ENCODE data around the gene FARP1. TPM values are rescaled to one million over a fixed set of nuclear protein-coding genes. Genes with fewer than 3 reads are reported as not detected.
A peak's percentile ranks its signal among the peaks of the same experiment; 100 is the strongest.

The FARP1 gene
- total and polyA plus RNA-seq, 2 of the 13 experiments (the other 11 are each of a cell fraction or from before 2014, with no cell fraction given) = 70.6 to 126 TPM

DNA sequence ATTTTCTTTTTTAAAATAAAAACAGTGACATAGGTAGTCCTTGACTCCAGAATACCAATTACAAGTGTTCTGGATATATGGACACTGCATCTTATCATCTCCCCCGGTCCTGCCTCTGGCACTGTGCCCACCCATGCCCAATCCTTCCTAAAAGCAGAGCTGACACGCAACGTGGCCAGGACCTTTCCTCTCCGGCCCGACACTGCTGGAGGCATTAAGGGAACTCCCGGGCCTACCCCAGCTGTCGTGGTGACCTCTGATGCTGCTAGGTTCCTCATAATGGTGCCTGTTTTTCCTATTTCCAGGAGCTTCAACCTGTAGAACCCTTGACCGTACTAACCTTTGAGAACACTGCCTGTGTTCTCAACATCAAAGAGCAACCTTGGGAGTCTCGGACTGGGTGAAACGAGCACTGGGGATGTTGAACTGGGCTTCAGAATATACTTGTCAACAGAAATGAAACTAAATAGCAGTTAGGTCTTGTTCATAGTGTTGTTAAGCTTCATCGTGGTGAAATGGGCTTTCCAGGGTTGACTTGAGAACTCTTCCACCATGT, 48.1 kb downstream of the FARP1 start:
- Histone ChIP-seq H3K36me3 (replicated peaks in 1 of 2; ENCODE audit: control insufficient read depth in 1 of 2, insufficient read depth in 2 of 2, low read length in 2 of 2) (peaks cover 2 to 8% of the 10 kb centered on the region in 2 experiments; a peak in 3 of 5 replicates), H3K9ac (ENCODE audit: insufficient read depth, low read depth, low read length) (no peak overlapping the region), H3K27me3 (ENCODE audit: control insufficient read depth in 1 of 2, insufficient read depth in 2 of 2, low read length in 2 of 2) (no peaks in the 10 kb centered on the region), H4K20me1 (ENCODE audit: insufficient read depth, low read length) (peaks cover 87% of the 10 kb centered on the region), H3K4me1 (ENCODE audit: insufficient read depth, low read length) (peaks cover 76% of the 10 kb centered on the region), H3K4me3 (replicated peaks in 1 of 3; ENCODE audit: insufficient read depth in 1 of 3, low read depth in 2 of 3, low read length in 3 of 3) (peak overlapping the region in 1 of 3 experiments; percentile 41; a peak in 1 of 6 replicates), H2AFZ (ENCODE audit: low read length) (no peak overlapping the region), H3K4me2 (ENCODE audit: low read depth, low read length) (peak overlapping the region; percentile 56), H3K79me2 (ENCODE audit: insufficient read depth, low read length) (peaks cover 95% of the 10 kb centered on the region), H3K9me3 (ENCODE audit: low read length) (no peaks in the 10 kb centered on the region), H3K27ac (ENCODE audit: extremely low read length, insufficient read depth, low read length) (peak overlapping the region; percentile 64)
- in situ Hi-C loops (cut with HindIII; ENCODE audit: extremely low pct_ligation_motif_present, low pct_unique_long_range_greater_than_20kb) (no loop called here), intact Hi-C loops (cut with micrococcal nuclease; ENCODE audit: unreplicated experiment) (no loop called here)
- POLR2A ChIA-PET = interaction anchor here (1.3 kb wide), 1 partner anchor 75 kb away, joined by 6 read pairs; no protein-coding TSS in a partner anchor
- no TSS peak for BruUV-seq (replicated peaks)
- 48% methylated on average over 11 of the region's 11 CpGs for WGBS (ENCODE audit: low lambda C conversion rate)
- peak; percentile 45 for DNase-seq (ENCODE audit: low spot score)
- ATAC-seq = peak; percentile 75
- CTCF ChIA-PET (ENCODE audit: low intra/inter-chr PET ratio, low total read pairs) = no interaction called here
- FAIRE-seq = no peak
- TF ChIP-seq MLLT10 (CRISPR knock-in tag; IDR thresholded peaks at IDR 0.05) (no peak), REPIN1 (CRISPR knock-in tag; IDR thresholded peaks at IDR 0.05; ENCODE audit: borderline replicate concordance, low read depth) (no peak), DR1 (CRISPR knock-in tag; IDR thresholded peaks at IDR 0.05) (no peak), SRY (CRISPR knock-in tag; IDR thresholded peaks at IDR 0.05) (0 out of 2 replicates have a peak, but pooled peaks have one; percentile 48), ZNF331 (CRISPR knock-in tag; IDR thresholded peaks at IDR 0.05) (no peak), RXRA (CRISPR knock-in tag; IDR thresholded peaks at IDR 0.05) (0 out of 2 replicates have a peak, but pooled peaks have one; percentile 10), CEBPG (CRISPR knock-in tag; IDR thresholded peaks at IDR 0.05) (no peak), ZIK1 (CRISPR knock-in tag; IDR thresholded peaks at IDR 0.05; ENCODE audit: borderline replicate concordance, low read depth) (no peak), CCDC6 (CRISPR knock-in tag; IDR thresholded peaks at IDR 0.05) (no peak), MED1 (CRISPR knock-in tag; IDR thresholded peaks at IDR 0.05) (peak; percentile 64), SALL1 (CRISPR knock-in tag; IDR thresholded peaks at IDR 0.05) (peak; percentile 64), FOXO1 (CRISPR knock-in tag; IDR thresholded peaks at IDR 0.05) (peak; percentile 50; the same call in 1 of the 2 replicates), TCF7 (IDR thresholded peaks at IDR 0.05; ENCODE audit: low read depth) (peak; percentile 55), ZNF577 (CRISPR knock-in tag; IDR thresholded peaks at IDR 0.05; ENCODE audit: borderline replicate concordance, low read depth) (no peak)
- TF ChIP-seq, protein P1, sequence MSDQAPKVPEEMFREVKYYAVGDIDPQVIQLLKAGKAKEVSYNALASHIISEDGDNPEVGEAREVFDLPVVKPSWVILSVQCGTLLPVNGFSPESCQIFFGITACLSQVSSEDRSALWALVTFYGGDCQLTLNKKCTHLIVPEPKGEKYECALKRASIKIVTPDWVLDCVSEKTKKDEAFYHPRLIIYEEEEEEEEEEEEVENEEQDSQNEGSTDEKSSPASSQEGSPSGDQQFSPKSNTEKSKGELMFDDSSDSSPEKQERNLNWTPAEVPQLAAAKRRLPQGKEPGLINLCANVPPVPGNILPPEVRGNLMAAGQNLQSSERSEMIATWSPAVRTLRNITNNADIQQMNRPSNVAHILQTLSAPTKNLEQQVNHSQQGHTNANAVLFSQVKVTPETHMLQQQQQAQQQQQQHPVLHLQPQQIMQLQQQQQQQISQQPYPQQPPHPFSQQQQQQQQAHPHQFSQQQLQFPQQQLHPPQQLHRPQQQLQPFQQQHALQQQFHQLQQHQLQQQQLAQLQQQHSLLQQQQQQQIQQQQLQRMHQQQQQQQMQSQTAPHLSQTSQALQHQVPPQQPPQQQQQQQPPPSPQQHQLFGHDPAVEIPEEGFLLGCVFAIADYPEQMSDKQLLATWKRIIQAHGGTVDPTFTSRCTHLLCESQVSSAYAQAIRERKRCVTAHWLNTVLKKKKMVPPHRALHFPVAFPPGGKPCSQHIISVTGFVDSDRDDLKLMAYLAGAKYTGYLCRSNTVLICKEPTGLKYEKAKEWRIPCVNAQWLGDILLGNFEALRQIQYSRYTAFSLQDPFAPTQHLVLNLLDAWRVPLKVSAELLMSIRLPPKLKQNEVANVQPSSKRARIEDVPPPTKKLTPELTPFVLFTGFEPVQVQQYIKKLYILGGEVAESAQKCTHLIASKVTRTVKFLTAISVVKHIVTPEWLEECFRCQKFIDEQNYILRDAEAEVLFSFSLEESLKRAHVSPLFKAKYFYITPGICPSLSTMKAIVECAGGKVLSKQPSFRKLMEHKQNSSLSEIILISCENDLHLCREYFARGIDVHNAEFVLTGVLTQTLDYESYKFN (CRISPR knock-in tag; conservative IDR thresholded peaks at IDR 0.05) = peak; percentile 64
- TF ChIP-seq, protein P2, sequence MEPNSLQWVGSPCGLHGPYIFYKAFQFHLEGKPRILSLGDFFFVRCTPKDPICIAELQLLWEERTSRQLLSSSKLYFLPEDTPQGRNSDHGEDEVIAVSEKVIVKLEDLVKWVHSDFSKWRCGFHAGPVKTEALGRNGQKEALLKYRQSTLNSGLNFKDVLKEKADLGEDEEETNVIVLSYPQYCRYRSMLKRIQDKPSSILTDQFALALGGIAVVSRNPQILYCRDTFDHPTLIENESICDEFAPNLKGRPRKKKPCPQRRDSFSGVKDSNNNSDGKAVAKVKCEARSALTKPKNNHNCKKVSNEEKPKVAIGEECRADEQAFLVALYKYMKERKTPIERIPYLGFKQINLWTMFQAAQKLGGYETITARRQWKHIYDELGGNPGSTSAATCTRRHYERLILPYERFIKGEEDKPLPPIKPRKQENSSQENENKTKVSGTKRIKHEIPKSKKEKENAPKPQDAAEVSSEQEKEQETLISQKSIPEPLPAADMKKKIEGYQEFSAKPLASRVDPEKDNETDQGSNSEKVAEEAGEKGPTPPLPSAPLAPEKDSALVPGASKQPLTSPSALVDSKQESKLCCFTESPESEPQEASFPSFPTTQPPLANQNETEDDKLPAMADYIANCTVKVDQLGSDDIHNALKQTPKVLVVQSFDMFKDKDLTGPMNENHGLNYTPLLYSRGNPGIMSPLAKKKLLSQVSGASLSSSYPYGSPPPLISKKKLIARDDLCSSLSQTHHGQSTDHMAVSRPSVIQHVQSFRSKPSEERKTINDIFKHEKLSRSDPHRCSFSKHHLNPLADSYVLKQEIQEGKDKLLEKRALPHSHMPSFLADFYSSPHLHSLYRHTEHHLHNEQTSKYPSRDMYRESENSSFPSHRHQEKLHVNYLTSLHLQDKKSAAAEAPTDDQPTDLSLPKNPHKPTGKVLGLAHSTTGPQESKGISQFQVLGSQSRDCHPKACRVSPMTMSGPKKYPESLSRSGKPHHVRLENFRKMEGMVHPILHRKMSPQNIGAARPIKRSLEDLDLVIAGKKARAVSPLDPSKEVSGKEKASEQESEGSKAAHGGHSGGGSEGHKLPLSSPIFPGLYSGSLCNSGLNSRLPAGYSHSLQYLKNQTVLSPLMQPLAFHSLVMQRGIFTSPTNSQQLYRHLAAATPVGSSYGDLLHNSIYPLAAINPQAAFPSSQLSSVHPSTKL (CRISPR knock-in tag; IDR thresholded peaks at IDR 0.05) = peak; percentile 36; the same call in 1 of the 2 replicates

Data from HepG2 (cell line).